Measurements from ENCODE around the gene PPP1R14B.

The PPP1R14B gene

DNA sequence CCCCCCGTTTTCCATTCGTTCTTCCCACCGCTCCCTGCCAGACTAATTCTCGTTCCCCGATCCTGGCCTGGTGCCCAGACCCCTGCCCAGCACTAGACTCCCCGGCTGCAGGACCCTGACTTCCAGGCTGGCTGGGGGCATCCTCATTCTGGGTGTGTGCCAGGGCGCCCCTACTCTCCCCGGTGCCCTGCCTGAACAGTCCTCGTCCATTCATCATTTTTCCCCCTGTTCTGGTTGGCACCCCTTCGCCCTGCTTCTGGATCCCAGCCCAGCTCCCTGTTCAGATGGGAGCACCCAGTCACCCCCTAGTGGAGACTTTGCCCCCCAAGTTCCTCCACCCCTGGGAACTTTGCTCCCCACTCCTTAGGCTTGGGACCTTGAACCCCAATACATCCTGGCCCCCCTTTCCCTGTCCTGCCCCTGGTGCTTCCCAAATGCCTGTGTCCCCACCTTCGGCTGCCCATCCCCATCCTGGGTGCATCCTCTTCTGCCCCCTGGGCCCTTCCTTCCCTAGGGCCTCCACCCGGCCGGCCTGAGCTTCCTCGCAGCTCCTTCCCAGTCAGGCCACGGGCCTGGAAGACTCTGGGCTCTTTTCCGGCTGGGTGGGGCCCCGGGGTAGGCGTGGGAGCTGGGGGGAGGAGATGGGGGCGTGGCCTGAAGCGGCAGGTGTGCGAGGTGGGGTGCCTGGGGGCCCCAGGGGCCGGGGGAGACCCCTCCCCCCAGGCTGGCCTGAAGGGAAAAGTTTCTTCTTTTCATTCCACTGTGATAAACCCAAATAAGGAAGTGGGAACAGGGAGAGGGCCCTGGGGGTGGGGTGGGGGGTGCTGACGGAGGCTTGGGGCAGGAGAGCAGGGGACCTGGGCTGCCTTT is 5.5 kb upstream of the PPP1R14B start:
- peak; percentile 65 for ATAC-seq (ENCODE audit: low read depth)
- Histone ChIP-seq H3K27ac (ENCODE audit: poor library complexity, severe bottlenecking) (peak overlapping the region; percentile 75), H3K27me3 (ENCODE audit: insufficient read depth, poor library complexity, severe bottlenecking) (no peaks in the 10 kb centered on the region), H3K4me1 (ENCODE audit: insufficient read depth, poor library complexity, severe bottlenecking) (peaks cover 8% of the 10 kb centered on the region), H3K36me3 (ENCODE audit: low read depth) (peaks cover 37% of the 10 kb centered on the region), H3K4me3 (ENCODE audit: severe bottlenecking) (peak overlapping the region; percentile 89), H3K9me3 (ENCODE audit: severe bottlenecking) (no peaks in the 10 kb centered on the region)
- TF ChIP-seq, protein P1, sequence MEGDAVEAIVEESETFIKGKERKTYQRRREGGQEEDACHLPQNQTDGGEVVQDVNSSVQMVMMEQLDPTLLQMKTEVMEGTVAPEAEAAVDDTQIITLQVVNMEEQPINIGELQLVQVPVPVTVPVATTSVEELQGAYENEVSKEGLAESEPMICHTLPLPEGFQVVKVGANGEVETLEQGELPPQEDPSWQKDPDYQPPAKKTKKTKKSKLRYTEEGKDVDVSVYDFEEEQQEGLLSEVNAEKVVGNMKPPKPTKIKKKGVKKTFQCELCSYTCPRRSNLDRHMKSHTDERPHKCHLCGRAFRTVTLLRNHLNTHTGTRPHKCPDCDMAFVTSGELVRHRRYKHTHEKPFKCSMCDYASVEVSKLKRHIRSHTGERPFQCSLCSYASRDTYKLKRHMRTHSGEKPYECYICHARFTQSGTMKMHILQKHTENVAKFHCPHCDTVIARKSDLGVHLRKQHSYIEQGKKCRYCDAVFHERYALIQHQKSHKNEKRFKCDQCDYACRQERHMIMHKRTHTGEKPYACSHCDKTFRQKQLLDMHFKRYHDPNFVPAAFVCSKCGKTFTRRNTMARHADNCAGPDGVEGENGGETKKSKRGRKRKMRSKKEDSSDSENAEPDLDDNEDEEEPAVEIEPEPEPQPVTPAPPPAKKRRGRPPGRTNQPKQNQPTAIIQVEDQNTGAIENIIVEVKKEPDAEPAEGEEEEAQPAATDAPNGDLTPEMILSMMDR (IDR thresholded peaks at IDR 0.05; ENCODE audit: poor library complexity, severe bottlenecking): no peak
- DNase-seq (ENCODE audit: low spot score): no peak

DNA sequence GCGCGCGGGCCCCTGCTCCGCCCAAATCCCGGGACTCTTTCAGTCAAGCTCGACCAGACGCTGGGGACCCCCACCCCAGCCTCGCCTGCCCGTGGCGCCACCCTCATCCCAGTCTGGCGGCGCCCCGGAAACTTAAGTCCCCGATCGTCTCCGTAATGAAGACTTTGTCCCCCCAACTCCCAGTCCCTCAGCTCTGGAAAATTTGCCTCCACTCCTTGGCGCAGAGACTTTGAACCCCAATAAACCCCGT is 4.9 kb upstream of the PPP1R14B start:
- Histone ChIP-seq H3K4me3 (ENCODE audit: severe bottlenecking) (peak overlapping the region; percentile 89), H3K4me1 (ENCODE audit: insufficient read depth, poor library complexity, severe bottlenecking) (peaks cover 8% of the 10 kb centered on the region), H3K9me3 (ENCODE audit: severe bottlenecking) (no peaks in the 10 kb centered on the region), H3K27me3 (ENCODE audit: insufficient read depth, poor library complexity, severe bottlenecking) (no peaks in the 10 kb centered on the region), H3K36me3 (ENCODE audit: low read depth) (peaks cover 32% of the 10 kb centered on the region), H3K27ac (ENCODE audit: poor library complexity, severe bottlenecking) (peak overlapping the region; percentile 75)
- TF ChIP-seq, protein P1 (IDR thresholded peaks at IDR 0.05; ENCODE audit: poor library complexity, severe bottlenecking): no peak
- ATAC-seq (ENCODE audit: low read depth): no peak
- DNase-seq (ENCODE audit: low spot score): no peak

DNA sequence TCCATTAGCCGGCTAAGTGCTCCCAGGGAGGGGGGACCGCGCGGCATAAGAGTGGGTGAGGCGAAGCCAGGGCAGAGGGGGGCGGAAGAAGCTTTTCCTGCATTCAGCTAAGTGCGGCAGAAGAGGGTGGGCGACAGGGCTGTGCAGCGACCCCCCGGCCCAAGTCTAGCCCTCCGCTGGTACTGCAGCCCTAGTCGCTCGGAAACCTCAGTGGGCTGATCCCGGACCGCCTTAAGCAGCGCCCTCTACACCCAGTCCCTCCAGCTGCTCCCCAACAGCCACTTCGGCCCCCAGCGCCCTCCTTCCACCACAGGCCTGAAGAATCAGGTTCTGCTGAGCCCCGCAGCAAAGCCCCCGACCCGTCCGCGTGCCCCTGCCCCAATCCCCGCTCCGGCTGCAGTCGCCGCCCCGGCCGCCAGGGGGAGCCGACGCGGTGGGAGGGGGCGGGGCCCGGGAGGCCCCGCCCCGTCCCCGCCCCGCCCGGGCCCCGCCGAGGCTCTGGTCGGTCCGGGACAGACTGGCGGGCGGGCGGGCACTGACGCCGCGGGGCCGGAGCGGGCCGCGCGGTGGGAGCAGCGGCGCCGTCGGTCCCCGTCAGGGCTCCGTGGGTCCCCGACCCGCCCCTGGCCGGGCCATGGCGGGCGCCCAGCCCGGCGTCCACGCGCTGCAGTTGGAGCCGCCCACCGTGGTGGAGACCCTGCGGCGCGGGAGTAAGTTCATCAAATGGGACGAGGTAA is 4.4 kb upstream of the PPP1R14B start, which contains the start of gene PLCB3:
Gene PLCB3 (plus strand): TSS at position 515 of the 737 bp plus-strand sequence. CDS start 120 bp downstream, at position 635.
- Histone ChIP-seq H3K27ac (ENCODE audit: poor library complexity, severe bottlenecking) (peak within 1 kb of the TSS; percentile 75), H3K27me3 (ENCODE audit: insufficient read depth, poor library complexity, severe bottlenecking) (no peaks in the 10 kb centered on the region), H3K36me3 (ENCODE audit: low read depth) (peaks cover 27% of the 10 kb centered on the region), H3K4me3 (ENCODE audit: severe bottlenecking) (peak within 1 kb of the TSS; percentile 89), H3K4me1 (ENCODE audit: insufficient read depth, poor library complexity, severe bottlenecking) (peaks cover 8% of the 10 kb centered on the region), H3K9me3 (ENCODE audit: severe bottlenecking) (no peaks in the 10 kb centered on the region)
- TF ChIP-seq, protein P1 (IDR thresholded peaks at IDR 0.05; ENCODE audit: poor library complexity, severe bottlenecking): peak; percentile 93
- DNase-seq (ENCODE audit: low spot score) (no peak), ATAC-seq (ENCODE audit: low read depth) (peak; percentile 24)

DNA sequence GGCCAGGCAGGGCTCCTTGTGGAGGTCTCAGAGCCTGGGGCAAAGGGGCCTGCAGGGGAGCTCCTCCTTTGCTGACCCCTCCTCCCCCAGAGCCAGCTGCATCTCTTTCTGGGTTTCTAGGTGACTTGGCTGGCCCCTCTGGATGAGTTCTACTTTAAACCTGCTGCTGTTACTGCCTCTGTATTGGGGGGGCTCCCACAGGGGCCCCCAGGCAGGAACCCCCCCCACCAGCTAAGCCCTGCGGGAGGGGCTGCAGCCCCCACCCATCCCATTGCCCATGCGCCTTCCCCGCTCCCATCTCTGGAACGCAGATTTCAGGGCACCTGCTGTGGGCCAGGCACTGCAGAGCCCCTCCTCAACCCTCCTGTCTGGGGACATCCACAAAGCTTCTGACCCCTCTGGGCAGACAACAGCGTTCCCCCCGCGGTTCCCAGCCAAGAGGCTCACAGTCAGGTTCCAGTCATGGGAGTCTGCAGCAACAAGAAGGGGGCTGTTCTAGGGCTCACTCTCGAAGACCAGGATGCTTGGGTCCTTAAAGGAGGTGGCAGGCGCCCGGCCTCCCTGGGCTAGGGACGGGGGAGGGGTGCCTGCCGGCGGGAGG is 3.8 kb upstream of the PPP1R14B start:
- H3K27me3 ChIP-seq (ENCODE audit: insufficient read depth, poor library complexity, severe bottlenecking): no peaks in the 10 kb centered on the region
- H3K9me3 ChIP-seq (ENCODE audit: severe bottlenecking): no peaks in the 10 kb centered on the region
- H3K4me1 ChIP-seq (ENCODE audit: insufficient read depth, poor library complexity, severe bottlenecking): peaks cover 8% of the 10 kb centered on the region
- DNase-seq (ENCODE audit: low spot score) (no peak), ATAC-seq (ENCODE audit: low read depth) (no peak)
- peak overlapping the region; percentile 89 for H3K4me3 ChIP-seq (ENCODE audit: severe bottlenecking)
- H3K36me3 ChIP-seq (ENCODE audit: low read depth): peaks cover 20% of the 10 kb centered on the region
- TF ChIP-seq, protein P1 (IDR thresholded peaks at IDR 0.05; ENCODE audit: poor library complexity, severe bottlenecking): no peak
- H3K27ac ChIP-seq (ENCODE audit: poor library complexity, severe bottlenecking): peak overlapping the region; percentile 75
